ENCODE data around the gene HECW1. TPM values are rescaled to one million over a fixed set of nuclear protein-coding genes. Genes with fewer than 3 reads are reported as not detected.

The HECW1 gene
- total and polyA plus RNA-seq, 2 donors (not counting 1 experiment from before 2014, with no cell fraction given) = not detected

DNA sequence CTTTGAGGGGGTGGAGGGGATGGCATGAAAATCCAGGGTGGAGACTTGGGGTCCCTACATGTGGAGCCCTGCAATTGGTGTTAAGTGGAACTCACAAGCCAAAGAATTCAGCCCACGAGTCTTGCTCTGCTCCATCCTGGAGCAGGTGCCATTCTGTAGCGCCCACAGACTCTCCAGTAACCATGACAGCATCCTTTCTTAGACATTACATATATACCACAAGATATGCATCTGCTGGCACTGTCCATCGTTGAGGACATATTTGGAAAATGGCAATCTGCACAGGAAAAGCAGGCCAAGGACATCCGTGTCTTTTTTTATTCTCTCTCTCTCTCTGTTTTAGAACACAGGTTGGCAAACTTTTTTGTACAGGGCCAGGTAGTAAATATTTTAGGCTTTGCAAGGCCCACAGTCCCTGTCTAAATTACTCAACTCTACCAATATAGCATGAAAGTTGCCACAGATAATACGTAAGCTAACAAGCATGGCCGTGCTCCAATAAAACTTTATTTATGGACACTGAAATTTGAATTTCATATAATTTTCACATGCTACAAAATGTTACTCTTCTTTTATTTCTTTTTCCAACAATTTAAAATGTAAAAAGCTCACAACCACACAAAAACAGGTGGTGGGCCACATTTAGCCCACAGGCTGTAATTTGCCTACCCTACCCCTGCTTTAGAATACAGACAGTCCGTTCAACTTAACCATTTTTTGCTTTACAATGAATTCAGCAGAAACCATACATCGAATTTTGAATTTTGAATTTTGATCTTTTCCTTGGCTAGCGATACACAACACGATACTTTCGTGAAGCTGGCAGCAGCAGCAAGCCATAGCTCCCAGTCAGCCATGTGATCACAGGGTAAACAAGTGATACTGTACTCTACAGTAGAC lies 329.0 kb downstream of the HECW1 start:
- Histone ChIP-seq H3K4me2 (replicated peaks; ENCODE audit: low read depth, low read length, poor library complexity, severe bottlenecking) (no peak overlapping the region), H3K27ac (ENCODE audit: low read length in 2 of 2) (no peak overlapping the region), H3K4me3 (ENCODE audit: control extremely low read depth in 1 of 5, extremely low read depth in 1 of 5, insufficient read depth in 1 of 5, low read depth in 2 of 5, low read length in 4 of 5) (no peak overlapping the region), H3K27me3 (replicated peaks in 1 of 4; ENCODE audit: control extremely low read depth in 1 of 4, control insufficient read depth in 3 of 4, insufficient read depth in 4 of 4, low read length in 3 of 4) (peaks cover 0 to 4% (median 0%) of the 10 kb centered on the region in 4 experiments), H3K9me3 (ENCODE audit: control extremely low read depth in 1 of 3, control insufficient read depth in 2 of 3, insufficient read depth in 1 of 3, low read length in 2 of 3) (no peaks in the 10 kb centered on the region), H3K9ac (ENCODE audit: low read length) (no peak overlapping the region), H3K79me2 (ENCODE audit: control insufficient read depth, insufficient read depth, low read length) (no peaks in the 10 kb centered on the region), H4K20me1 (ENCODE audit: control insufficient read depth, insufficient read depth, low read length, poor library complexity, severe bottlenecking) (no peaks in the 10 kb centered on the region), H3K4me1 (ENCODE audit: control insufficient read depth in 2 of 2, insufficient read depth in 2 of 2, low read length in 2 of 2) (no peaks in the 10 kb centered on the region), H2AFZ (ENCODE audit: insufficient read depth, low read depth, low read length, poor library complexity, severe bottlenecking) (no peak overlapping the region), H3K36me3 (replicated peaks in 1 of 2; ENCODE audit: control extremely low read depth in 1 of 2, control insufficient read depth in 1 of 2, extremely low read depth in 1 of 2, insufficient read depth in 2 of 2, low read length in 1 of 2) (no peaks in the 10 kb centered on the region)
- DNase-seq = no peak
- Mint-ChIP-seq H3K9me3 (ENCODE audit: insufficient read depth) (no peaks in the 10 kb centered on the region), H3K4me3 (no peak overlapping the region), H3K27me3 (peaks cover 22% of the 10 kb centered on the region), H3K4me1 (no peaks in the 10 kb centered on the region), H3K27ac (no peak overlapping the region)
- ATAC-seq (ENCODE audit: low read depth) = no peak
- intact Hi-C loops (cut with micrococcal nuclease) = no loop called here
- ChIA-PET POLR2A (no interaction called here), CTCF (interaction anchor here (1.0 to 2.3 kb wide), 2 partner anchors 13 to 29 kb away, joined by 3 to 13 read pairs; no protein-coding TSS in a partner anchor)
- 90% methylated on average over 8 of the region's 11 CpGs for WGBS (ENCODE audit: insufficient coverage)
- TF ChIP-seq EZH2 (IDR thresholded peaks at IDR 0.05; ENCODE audit: borderline replicate concordance, insufficient read depth, low read depth, low read length, poor library complexity, severe bottlenecking) = no peak
- TF ChIP-seq, protein P1, sequence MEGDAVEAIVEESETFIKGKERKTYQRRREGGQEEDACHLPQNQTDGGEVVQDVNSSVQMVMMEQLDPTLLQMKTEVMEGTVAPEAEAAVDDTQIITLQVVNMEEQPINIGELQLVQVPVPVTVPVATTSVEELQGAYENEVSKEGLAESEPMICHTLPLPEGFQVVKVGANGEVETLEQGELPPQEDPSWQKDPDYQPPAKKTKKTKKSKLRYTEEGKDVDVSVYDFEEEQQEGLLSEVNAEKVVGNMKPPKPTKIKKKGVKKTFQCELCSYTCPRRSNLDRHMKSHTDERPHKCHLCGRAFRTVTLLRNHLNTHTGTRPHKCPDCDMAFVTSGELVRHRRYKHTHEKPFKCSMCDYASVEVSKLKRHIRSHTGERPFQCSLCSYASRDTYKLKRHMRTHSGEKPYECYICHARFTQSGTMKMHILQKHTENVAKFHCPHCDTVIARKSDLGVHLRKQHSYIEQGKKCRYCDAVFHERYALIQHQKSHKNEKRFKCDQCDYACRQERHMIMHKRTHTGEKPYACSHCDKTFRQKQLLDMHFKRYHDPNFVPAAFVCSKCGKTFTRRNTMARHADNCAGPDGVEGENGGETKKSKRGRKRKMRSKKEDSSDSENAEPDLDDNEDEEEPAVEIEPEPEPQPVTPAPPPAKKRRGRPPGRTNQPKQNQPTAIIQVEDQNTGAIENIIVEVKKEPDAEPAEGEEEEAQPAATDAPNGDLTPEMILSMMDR (IDR thresholded peaks at IDR 0.05) = no peak

DNA sequence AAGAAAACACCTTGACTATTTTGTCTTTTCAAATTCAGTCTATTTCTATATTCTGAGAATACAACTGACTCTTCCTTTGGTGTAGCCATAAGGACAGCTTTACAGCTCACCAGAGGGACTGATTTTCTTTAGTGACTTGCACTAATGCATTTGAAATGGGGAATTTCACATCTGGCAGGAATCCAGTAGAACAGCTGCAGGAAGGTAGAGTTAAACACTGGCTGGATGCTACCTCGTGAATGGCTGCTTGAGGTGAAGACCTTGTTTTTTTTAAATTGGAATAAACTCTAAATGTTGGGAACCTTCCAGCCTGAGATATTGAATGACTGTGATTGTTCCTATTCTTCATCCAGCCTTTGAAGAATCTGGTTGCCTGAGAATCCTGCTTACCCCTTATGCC lies 330.9 kb downstream of the HECW1 start:
- no peaks in the 10 kb centered on the region for H3K4me1 Mint-ChIP-seq
- ATAC-seq (ENCODE audit: low read depth) (no peak), DNase-seq (no peak)
- Histone ChIP-seq H3K79me2 (ENCODE audit: control insufficient read depth, insufficient read depth, low read length) (no peaks in the 10 kb centered on the region), H3K4me1 (ENCODE audit: control insufficient read depth in 2 of 2, insufficient read depth in 2 of 2, low read length in 2 of 2) (no peaks in the 10 kb centered on the region), H3K27me3 (replicated peaks in 1 of 4; ENCODE audit: control extremely low read depth in 1 of 4, control insufficient read depth in 3 of 4, insufficient read depth in 4 of 4, low read length in 3 of 4) (peaks cover 0 to 4% (median 0%) of the 10 kb centered on the region in 4 experiments), H4K20me1 (ENCODE audit: control insufficient read depth, insufficient read depth, low read length, poor library complexity, severe bottlenecking) (no peaks in the 10 kb centered on the region), H2AFZ (ENCODE audit: insufficient read depth, low read depth, low read length, poor library complexity, severe bottlenecking) (no peak overlapping the region), H3K27ac (ENCODE audit: low read length in 2 of 2) (no peak overlapping the region), H3K4me3 (ENCODE audit: control extremely low read depth in 1 of 5, extremely low read depth in 1 of 5, insufficient read depth in 1 of 5, low read depth in 2 of 5, low read length in 4 of 5) (no peak overlapping the region), H3K9ac (ENCODE audit: low read length) (no peak overlapping the region), H3K4me2 (replicated peaks; ENCODE audit: low read depth, low read length, poor library complexity, severe bottlenecking) (no peak overlapping the region), H3K9me3 (ENCODE audit: control extremely low read depth in 1 of 3, control insufficient read depth in 2 of 3, insufficient read depth in 1 of 3, low read length in 2 of 3) (no peaks in the 10 kb centered on the region), H3K36me3 (replicated peaks in 1 of 2; ENCODE audit: control extremely low read depth in 1 of 2, control insufficient read depth in 1 of 2, extremely low read depth in 1 of 2, insufficient read depth in 2 of 2, low read length in 1 of 2) (no peaks in the 10 kb centered on the region)
- H3K27me3 Mint-ChIP-seq = peaks cover 19% of the 10 kb centered on the region
- H3K9me3 Mint-ChIP-seq (ENCODE audit: insufficient read depth) = no peaks in the 10 kb centered on the region
- no peak overlapping the region for H3K27ac Mint-ChIP-seq
- no CpG with 5 or more reads among the region's 1 CpG for WGBS (ENCODE audit: insufficient coverage)
- TF ChIP-seq, protein P1 (IDR thresholded peaks at IDR 0.05) = no peak
- TF ChIP-seq EZH2 (IDR thresholded peaks at IDR 0.05; ENCODE audit: borderline replicate concordance, insufficient read depth, low read depth, low read length, poor library complexity, severe bottlenecking) = no peak
- ChIA-PET POLR2A (no interaction called here), CTCF (interaction anchor here (3.2 kb wide), 1 partner anchor 11 kb away, joined by 9 read pairs; no protein-coding TSS in a partner anchor)
- intact Hi-C loops (cut with micrococcal nuclease) = no loop called here
- H3K4me3 Mint-ChIP-seq = no peak overlapping the region

Data from B cell (primary cell).